Spleen (tissue), 7 donors: ENCODE data around the gene GALNT17.

Source experiments
- CTCF ChIP-seq, 11 experiments: fragments of 200-600 bp in 7 of 11; fragments of 450-650 bp in 4 of 11; sonication (generic) in 4 of 11; IDR thresholded peaks in 8 of 11; conservative IDR thresholded peaks in 3 of 11; 1 replicate in 7 of 11; 2 replicates in 4 of 11; pipeline versions ENCODE4 v1.4.0 to v1.8.0; 2016 to 2021; ENCODE audit warnings: antibody characterized with exemption in 11 of 11, inconsistent platforms in 4 of 11, mild to moderate bottlenecking in 1 of 11
- POLR2A ChIP-seq, 3 donors: fragments of 450-650 bp; IDR thresholded peaks; one replicate each; pipeline ENCODE4 v1.5.1; 2017; ENCODE audit warnings: antibody characterized with exemption in 3 of 3, mild to moderate bottlenecking in 1 of 3
- donor health status: DM: no; HTN: no; CAD: no; lungs with moderate emphysema.
- donor health status: DM: no; HTN: no; CAD: no.
- donor health status: DM: no; HTN: no; CAD: no.

- no peak for TF ChIP-seq CTCF (IDR thresholded peaks at IDR 0.05 in 8 of 11, conservative IDR thresholded peaks at IDR 0.05 in 3 of 11)
- TF ChIP-seq POLR2A (IDR thresholded peaks at IDR 0.05) = no peak
Measured at GRCh38 chr7:71144963-71145362, 13.0 kb downstream of the GALNT17 start.
